GM19452 (cell line): ENCODE results near the gene BRD9.
"Not testable (repeated sequence)": the region's sequence is repeated elsewhere in the genome, so short reads cannot be mapped to it uniquely, and the experiment has no call there.

Experiments used
- ATAC-seq: cut with Tn5 transposase; IDR thresholded peaks from one replicate; pipeline ENCODE4 v1.9.1; 2021; ENCODE audit not compliant: unreplicated experiment

BRD9 gene

GRCh38 chr5:880816-881550 lies 11.6 kb downstream of the BRD9 start:
- ATAC-seq, result no peak

GRCh38 chr5:878677-879076 lies 13.9 kb downstream of the BRD9 start:
- not testable (repeated sequence) for ATAC-seq

DNA sequence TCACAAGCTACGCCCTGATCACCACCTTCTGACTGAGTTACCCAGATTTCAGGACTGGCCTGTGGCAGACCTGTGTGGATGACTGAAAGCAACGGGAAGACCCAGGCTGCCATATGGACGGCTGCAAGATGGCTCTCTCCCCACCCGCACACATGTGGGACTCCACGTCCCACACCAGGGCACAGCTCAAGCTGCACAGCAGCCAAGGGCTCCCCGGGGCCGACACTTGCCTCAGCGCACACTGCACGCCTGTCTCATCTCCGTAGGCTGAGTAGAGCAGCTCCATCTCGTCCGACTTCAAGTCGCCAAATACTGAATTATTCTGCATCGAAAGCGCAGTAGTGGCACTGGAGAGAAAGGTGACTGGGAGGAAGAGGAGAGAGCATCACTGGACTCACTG lies 14.5 kb downstream of the BRD9 start:
- ATAC-seq, result no peak

GRCh38 chr5:876398-877365 lies 15.9 kb downstream of the BRD9 start:
- no peak for ATAC-seq

GRCh38 chr5:875931-876330 lies 16.7 kb downstream of the BRD9 start:
- no peak for ATAC-seq

DNA sequence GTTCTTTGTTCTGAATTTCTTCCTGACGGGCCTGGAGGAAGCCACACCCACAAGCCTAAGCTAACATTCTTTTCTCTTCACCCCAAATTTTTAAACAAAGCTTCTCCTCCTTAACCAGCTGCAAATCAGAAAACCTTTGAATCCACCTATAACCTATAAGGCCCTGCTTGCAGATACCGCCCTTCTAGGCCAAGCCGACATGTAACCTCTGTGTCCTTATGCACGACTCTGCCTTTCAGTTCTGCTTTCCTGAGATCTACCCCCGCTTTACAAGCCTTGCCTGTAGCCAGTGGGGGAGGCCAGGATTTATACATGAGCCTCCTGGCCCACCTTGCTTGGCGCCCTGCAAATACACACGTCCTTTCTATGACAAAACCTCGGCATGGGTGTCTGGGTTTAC lies 19.3 kb downstream of the BRD9 start:
- ATAC-seq, result no peak

DNA sequence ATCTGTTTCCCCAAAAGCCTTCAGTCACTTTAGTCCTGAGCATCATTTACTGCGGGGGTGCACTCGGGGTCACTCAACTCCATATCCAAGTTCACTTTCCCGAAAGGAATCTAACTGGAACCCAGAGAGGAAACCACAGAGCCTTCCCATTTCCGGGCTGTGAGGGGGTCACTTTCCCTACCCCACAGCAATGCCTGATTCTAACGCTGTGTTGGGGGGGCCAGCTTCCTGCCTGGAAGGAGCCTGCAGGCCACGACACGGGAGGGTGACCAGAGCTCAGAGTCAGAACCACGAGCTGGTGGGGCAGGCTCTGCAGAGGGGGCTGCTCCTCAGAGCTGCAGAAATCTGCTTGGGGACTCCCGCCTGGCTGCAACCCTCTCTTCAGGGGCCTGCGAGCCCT lies 20.3 kb downstream of the BRD9 start:
- ATAC-seq, result no peak

DNA sequence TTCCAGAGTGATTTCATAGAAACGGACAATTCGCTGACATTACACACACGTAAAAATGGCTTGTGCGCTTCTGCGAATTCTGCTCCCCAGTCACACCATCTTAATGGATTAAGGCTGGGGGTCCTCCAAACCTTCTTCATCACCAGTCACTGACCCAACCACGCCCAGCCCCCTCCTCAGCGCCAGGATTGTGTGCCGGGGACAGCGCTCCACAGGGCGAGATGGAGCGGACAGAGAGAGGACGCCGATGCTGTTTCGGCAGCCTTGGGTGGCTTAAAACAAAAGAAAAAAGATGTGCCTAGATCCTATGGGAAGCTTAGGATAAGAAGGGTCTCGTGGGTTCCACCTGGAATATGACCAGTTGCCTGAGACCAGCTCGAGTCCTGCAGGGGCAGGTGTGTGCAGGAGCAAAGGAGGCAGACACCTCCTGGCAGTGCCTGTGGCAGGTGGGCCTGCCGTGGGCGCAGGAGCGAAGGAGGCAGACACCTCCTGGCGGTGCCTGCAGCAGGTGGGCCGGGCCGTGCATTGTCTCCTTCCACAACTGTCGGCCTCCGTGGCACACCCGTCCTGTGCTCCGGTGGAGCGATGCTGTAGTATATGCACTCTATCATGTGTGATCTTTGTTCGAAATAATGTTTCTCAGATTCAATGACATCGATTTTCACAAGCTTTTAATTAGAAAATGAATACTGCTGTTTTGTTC lies 20.9 kb downstream of the BRD9 start:
- no peak for ATAC-seq

GRCh38 chr5:870956-871355 lies 21.6 kb downstream of the BRD9 start:
- ATAC-seq, result no peak

- no peak for ATAC-seq
These were observed 24.0 kb downstream of the BRD9 start for GRCh38 chr5:868428-869135.

GRCh38 chr5:867300-867870 lies 25.2 kb downstream of the BRD9 start:
- ATAC-seq, result no peak

DNA sequence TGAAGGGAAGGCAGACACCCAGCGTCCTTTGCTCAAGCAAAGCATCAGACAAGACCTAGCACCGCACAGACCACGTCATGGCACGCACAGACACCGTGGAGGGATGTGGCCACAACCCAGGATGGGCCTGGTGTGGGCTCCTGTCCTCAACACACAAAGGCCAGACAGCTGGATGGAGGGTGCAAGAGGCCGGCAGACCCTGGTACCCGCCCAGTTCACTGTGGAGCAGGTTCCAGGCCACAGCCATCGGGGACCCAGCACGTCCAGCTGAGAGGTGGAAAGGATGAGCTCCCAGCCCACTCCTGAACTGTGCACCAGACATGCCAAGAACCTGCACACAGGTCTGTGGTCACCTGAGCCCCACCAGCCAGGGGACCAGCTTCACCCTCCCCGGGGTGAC lies 26.8 kb downstream of the BRD9 start:
- ATAC-seq, result no peak

- no peak for ATAC-seq
These were observed 27.5 kb downstream of the BRD9 start for GRCh38 chr5:865168-865521.

- no peak for ATAC-seq
These were observed 28.0 kb downstream of the BRD9 start for GRCh38 chr5:864492-865167.

DNA sequence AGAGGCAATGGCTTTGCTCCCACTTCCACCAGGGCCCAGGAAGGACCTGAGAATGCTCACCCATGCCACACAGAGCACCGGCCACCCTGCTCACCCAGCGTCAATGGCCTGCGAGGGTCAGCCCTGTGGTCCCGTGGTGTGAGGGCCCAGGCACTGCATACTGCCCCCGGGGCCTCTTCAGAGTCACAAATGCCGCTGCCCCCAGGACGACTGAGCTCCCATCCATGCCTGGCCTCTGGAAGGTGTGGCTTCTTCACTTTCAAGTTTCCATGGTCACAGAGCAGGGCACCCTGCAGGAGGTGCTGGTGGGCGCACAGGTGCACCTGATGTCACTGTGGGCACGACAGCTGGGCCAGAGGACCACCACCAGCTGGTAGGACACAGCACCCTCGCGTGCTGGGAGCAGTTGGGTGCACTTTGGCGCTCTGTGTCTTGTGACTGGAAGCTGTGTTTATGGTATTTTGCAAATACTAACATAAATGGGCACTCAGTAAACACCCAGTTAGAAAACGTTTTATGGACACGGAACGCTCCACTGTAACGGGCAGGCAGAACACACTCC lies 29.3 kb downstream of the BRD9 start:
- ATAC-seq, result no peak

DNA sequence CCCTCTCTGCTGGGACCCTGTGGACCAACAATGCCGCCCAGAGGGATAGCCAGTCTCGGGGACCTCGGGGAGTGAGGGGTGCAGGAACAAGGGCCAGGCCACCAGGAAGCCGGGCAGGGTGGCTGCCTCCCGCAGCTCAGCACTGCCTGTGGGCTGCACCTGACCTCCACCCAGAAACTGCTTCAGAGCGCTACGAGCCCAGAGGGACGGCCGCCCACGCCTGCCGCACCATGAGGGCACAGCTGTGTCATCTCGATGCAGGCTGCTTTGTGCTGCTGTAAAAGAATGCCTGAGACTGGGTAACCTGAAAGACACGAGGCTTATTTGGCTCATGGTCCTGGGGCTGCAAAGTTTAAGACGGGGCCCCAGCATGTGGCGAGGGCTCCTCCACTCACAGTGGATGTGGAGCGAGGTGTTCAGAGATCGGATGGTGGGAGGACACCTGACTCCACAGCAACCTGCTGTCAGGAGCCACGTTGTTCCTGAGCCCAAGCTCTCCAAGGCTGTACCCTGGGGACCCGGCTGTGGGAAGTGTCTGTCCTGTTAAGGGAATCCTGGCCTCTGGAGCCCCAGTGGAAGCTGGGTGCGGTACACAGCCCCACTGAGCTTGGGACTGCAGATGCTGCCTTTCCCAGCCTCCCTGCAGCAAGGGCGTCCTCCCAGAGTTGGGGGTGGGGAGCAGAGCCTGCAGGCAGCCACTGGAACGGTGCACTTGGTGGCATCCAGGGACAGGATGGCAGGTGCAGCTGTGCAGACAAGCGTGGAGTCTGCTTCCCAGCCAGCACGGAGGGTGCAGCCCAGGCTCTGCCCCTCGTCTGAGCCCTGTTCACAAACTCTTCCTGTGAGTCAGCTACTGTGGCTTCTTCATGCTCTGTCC lies 30.0 kb downstream of the BRD9 start:
- ATAC-seq, result no peak

- ATAC-seq, result no peak
These were observed 30.9 kb downstream of the BRD9 start for GRCh38 chr5:861442-862366.
